HG03521 (cell line): ENCODE results near the gene SCAF4.
A peak's percentile ranks its signal among the peaks of the same experiment; 100 is the strongest.
"Not testable (repeated sequence)": the region's sequence is repeated elsewhere in the genome, so short reads cannot be mapped to it uniquely, and the experiment has no call there.

Source experiments
- ATAC-seq: cut with Tn5 transposase; IDR thresholded peaks from one replicate; pipeline ENCODE4 v1.9.1; 2021; ENCODE audit warnings: mild to moderate bottlenecking, moderate library complexity; ENCODE audit not compliant: unreplicated experiment

The SCAF4 gene

DNA sequence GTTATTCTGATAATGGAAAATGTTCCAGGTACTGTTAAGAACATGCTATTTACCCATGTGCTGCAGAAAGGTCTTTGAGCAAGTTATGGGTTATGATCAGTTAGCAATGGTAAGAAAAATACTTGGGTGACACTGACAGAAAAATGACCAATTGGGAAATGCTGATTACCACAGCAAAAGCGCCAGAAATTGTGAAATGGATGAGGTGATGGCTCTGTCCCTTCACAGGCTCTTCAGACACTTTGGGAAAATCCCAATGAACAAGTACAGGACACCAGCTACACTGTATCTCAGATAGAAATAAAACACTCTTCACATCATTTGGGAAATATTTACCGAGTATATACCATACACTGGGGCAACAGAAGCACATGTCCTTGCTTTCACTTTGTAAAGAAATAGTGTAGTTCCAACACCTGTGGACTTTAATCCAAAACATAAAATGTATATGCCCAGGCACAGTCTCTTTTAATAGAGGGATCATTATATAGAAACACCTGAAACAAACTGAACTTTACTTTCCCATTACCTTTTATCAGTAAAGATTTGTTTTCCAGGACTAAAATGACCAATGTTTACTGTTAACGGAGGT, 58.5 kb downstream of the SCAF4 start:
- no peak for ATAC-seq

DNA sequence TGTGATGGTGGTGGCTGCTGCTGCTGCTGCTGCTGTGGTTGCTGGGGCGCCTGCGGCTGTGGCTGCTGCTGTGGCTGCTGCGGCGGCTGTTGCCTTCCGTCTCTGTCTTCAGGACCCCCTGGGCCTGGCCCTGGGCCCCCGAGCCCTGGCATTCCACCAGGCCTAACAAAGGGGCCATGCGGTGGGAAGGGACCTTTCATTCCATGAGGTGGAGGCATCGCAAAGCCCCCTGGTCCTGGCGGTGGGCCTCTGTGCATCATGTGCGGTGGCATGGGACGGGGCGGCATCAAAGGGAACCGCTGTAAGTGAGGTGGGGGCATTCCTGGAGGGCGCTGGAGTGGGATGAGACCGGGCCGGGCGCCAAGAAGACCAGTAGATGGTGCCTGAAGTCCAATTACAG, 60.0 kb downstream of the SCAF4 start:
- no peak for ATAC-seq

GRCh38 chr21:31671146-31671716, 60.7 kb downstream of the SCAF4 start:
- no peak for ATAC-seq

DNA sequence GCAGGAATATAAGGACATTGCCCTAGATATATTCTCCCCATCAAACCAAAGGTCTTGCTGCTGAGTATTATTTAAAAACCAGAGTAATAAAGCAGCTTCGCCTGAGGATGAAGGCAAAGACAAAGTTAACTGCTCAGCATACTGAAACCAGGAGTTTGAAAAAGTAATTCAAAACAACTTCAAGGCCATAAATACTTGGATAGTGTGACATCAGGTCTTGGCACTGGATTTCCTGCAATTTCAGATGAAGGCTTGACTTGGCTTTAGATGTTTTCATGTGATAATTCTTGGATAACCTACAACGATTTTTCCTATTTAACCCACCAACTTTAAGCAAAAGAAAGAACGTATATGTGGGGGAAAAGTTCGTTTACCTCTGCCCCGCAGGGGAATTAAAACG, 61.8 kb downstream of the SCAF4 start:
- no peak for ATAC-seq

GRCh38 chr21:31668651-31669491, 63.0 kb downstream of the SCAF4 start:
- ATAC-seq = no peak

DNA sequence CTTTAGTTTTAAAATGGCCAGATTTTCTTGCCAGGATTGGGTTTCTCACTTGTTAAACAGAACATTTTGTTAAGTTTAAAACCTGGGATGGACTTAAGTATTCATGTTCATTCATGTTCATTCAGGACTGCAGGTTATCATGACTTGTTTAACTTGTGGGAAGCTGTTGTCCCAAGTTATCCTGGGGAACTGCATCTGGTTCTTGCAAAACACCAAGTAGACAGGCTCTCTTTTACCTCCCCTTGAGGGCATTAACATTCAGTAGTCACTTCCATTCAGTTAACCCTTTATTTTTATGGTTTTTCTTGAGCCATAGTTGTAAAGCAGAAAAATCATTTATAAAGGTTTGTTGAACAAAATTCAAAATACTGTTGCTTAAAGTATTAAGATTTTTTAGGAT, 64.3 kb downstream of the SCAF4 start:
- no peak for ATAC-seq

DNA sequence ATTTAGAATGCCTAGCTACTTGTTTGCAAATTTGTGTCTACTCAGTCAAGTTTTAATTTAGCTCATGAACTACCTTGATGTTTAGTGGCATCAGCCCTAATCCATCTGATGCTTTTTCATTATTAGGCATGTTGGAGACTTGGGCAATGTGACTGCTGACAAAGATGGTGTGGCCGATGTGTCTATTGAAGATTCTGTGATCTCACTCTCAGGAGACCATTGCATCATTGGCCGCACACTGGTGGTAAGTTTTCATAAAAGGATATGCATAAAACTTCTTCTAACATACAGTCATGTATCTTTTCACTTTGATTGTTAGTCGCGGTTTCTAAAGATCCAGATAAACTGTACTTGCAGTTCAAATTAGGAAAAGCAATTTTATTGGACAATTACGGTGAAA, 64.8 kb downstream of the SCAF4 start:
- no peak for ATAC-seq

DNA sequence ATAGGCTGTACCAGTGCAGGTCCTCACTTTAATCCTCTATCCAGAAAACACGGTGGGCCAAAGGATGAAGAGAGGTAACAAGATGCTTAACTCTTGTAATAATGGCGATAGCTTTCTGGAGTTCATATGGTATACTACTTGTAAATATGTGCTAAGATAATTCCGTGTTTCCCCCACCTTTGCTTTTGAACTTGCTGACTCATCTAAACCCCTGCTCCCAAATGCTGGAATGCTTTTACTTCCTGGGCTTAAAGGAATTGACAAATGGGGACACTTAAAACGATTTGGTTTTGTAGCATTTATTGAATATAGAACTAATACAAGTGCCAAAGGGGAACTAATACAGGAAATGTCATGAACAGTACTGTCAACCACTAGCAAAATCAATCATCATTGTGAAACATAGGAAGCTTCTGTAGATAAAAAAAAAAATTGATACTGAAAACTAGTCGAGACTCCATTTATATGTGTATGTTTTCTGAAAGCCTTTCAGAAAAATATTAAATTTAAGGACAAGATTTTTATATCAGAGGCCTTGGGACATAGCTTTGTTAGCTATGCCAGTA, 65.4 kb downstream of the SCAF4 start:
- no peak for ATAC-seq

DNA sequence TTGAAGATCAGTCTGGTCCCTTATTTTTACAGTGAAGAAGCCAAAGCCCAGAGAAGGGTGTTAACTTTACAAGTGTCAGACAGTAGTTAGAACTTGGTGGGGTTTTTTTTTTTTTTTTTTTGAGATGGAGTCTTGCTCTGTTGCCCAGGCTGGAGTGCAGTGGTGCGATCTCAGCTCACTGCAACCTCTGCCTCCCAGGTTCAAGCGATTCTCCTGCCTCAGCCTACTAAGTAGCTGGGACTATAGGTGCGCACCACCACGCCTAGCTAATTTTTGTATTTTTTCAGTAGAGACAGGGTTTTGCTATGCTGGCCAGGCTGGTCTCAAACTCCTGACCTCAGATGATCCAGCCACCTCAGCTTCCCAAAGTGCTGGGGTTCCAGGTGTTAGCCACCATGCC, 66.0 kb downstream of the SCAF4 start:
- not testable (repeated sequence) for ATAC-seq

- no peak for ATAC-seq
Measured at GRCh38 chr21:31665397-31665796, 66.5 kb downstream of the SCAF4 start.

DNA sequence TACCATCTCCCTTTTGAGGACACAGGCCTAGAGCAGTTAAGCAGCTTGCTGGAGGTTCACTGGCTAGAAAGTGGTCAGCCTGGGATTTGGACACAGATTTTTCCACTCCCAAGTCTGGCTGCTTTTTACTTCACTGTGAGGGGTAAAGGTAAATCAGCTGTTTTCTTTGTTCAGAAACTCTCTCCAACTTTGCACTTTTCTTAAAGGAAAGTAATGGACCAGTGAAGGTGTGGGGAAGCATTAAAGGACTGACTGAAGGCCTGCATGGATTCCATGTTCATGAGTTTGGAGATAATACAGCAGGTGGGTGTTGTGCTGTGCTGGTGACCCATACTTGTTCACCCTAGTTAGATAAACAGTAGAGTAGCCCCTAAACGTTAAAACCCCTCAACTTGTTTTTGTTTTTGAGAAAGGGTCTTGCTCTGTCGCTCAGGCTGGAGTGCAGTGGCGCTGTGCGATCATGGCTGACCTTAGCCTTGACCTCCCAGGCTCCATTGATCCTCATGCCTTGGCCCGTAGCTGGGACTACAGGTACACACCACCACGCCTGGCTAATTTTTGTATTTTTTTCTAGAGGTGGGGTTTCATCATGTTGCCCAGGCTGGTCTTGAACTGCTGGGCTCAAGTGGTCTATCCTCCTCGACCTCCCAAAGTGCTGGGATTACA, 68.2 kb downstream of the SCAF4 start:
- no peak for ATAC-seq

GRCh38 chr21:31660591-31660990, 71.3 kb downstream of the SCAF4 start:
- ATAC-seq = no peak

- ATAC-seq = peak; percentile 18
Measured at GRCh38 chr21:31660259-31660565, 71.7 kb downstream of the SCAF4 start.

GRCh38 chr21:31659536-31660258, 72.2 kb downstream of the SCAF4 start, which contains the start of gene SOD1:
Gene SOD1 (plus strand): TSS chr21:31659693. CDS start chr21:31659770, 77 bp downstream.
- ATAC-seq = peak; percentile 92

GRCh38 chr21:31659286-31659535, 72.7 kb downstream of the SCAF4 start:
- ATAC-seq = peak; percentile 19

DNA sequence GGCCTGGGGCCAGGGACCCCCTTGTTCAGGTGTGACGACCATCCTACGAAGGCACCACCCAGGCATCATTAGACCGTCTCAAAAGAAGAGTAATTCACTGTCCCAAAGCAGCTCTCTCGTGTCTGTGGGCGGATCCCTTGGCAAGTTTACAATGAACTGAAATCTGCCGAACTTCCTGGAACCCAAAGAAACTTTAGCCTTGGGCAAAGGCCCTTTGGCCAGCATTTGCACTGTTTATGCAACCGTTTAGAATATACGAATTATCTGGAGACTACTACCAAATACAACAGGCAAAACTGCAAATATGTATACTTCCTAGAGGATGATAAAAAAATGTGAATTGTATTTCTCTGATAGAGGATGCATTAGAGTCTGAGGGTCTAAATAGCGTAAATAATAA, 73.9 kb downstream of the SCAF4 start:
- ATAC-seq = no peak

GRCh38 chr21:31656199-31657095, 75.5 kb downstream of the SCAF4 start:
- no peak for ATAC-seq

- not testable (repeated sequence) for ATAC-seq
Measured at GRCh38 chr21:31654821-31655580, 76.9 kb downstream of the SCAF4 start.

DNA sequence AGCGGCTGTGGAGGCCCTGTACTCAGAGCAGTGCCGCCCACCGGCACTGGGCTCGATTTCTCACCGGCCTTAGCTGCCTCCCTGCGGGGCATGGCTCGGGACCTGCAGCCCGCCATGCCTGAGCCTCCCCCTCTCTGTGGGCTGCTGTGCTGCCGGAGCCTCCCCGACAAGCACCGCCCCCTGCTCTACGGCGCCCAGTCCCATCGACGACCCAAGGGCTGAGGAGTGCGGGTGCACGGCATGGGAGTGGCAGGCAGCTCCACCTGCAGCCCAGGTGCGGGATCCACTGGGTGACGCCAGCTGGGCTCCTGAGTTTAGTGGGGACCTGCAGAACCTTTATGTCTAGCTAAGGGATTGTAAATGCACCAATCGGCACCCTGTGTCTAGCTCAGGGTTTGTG, 77.6 kb downstream of the SCAF4 start:
- no peak for ATAC-seq
